Breast epithelium (tissue), 4 donors: ENCODE results near the gene SETD3. TPM values are rescaled to one million over a fixed set of nuclear protein-coding genes. Genes with fewer than 3 reads are reported as not detected.

Experiments used
- DNase-seq, 2 donors: peaks; one replicate each; pipeline ENCODE4 v3.0.0-alpha.2; 2019; ENCODE audit warnings: low spot score in 2 of 2
- H3K27ac ChIP-seq, 2 donors: fragments of 200-600 bp; sonication (generic) in 1 of 2; one replicate each; pipeline ENCODE4 v1.5.1; 2016 to 2019; ENCODE audit warnings: mild to moderate bottlenecking in 1 of 2
- H3K27me3 ChIP-seq, 2 donors: fragments of 200-600 bp; sonication (generic) in 1 of 2; one replicate each; pipeline versions ENCODE4 v1.5.1 to v1.6.0; 2017 to 2019; ENCODE audit warnings: control low read depth in 1 of 2, mild to moderate bottlenecking in 1 of 2
- H3K36me3 ChIP-seq: fragments of 200-600 bp; one replicate; pipeline ENCODE4 v1.5.1; 2019
- H3K4me1 ChIP-seq, 2 donors: fragments of 200-600 bp; sonication (generic); one replicate each; pipeline ENCODE4 v1.5.1; 2016 to 2019; ENCODE audit warnings: control low read depth in 1 of 2
- H3K4me3 ChIP-seq, 3 donors: fragments of 200-600 bp; sonication (generic); 1 replicate in 2 of 3; 2 replicates in 1 of 3; pipeline ENCODE4 v1.5.1; 2016 to 2019; ENCODE audit warnings: mild to moderate bottlenecking in 3 of 3, moderate library complexity in 2 of 3
- H3K9me3 ChIP-seq, 2 donors: fragments of 200-600 bp; sonication (generic) in 1 of 2; one replicate each; pipeline ENCODE4 v1.5.1; 2016 to 2019; ENCODE audit warnings: control low read depth in 1 of 2
- CTCF ChIP-seq, 3 donors: fragments of 450-650 bp; IDR thresholded peaks; one replicate each; pipeline ENCODE4 v1.5.1; 2016 to 2017; ENCODE audit warnings: antibody characterized with exemption in 3 of 3, mild to moderate bottlenecking in 3 of 3, moderate library complexity in 3 of 3
- POLR2A ChIP-seq: fragments of 450-650 bp; IDR thresholded peaks from one replicate; pipeline ENCODE4 v1.6.1; 2016; ENCODE audit warnings: antibody characterized with exemption, mild to moderate bottlenecking, moderate library complexity
- POLR2AphosphoS5 ChIP-seq, 3 donors: sonication (generic); formaldehyde crosslinking; IDR thresholded peaks; one replicate each; pipeline ENCODE4 v1.6.1; 2017; ENCODE audit warnings: antibody characterized with exemption in 3 of 3
- intact Hi-C: fragments of 100-400 bp; cut with DNase I; formaldehyde crosslinking; loops from one replicate; pipeline ENCODE4 v1.15.1; 2023; ENCODE audit warnings: low total_unique reads
- total RNA-seq, 3 donors: library from RNA; depleted of rRNA; stranded (reverse); fragments of >200 nt; gene quantifications; one replicate each; pipeline ENCODE4 v1.1.0, GENCODE V29; 2016

SETD3 gene
- total RNA-seq, 3 donors from 2014 or later: 79.0 to 101 (median 89.9) TPM

- intact Hi-C loops: loop anchor here (10.0 kb wide), 1 partner anchor 1797 kb away; no protein-coding TSS in a partner anchor
- H3K9me3 ChIP-seq: no peaks in the 10 kb centered on the region
These were observed 78.9 kb downstream of the SETD3 start for GRCh38 chr14:99401621-99402284.

GRCh38 chr14:99401211-99401610 is 79.4 kb downstream of the SETD3 start:
- DNase-seq: no peak
- H3K27ac ChIP-seq: no peak overlapping the region
- H3K27me3 ChIP-seq: no peaks in the 10 kb centered on the region
- intact Hi-C loops: loop anchor here (10.0 kb wide), 1 partner anchor 1796 kb away; no protein-coding TSS in a partner anchor
- H3K4me3 ChIP-seq: no peak overlapping the region
- H3K9me3 ChIP-seq: no peaks in the 10 kb centered on the region
- peaks cover 10% of the 10 kb centered on the region for H3K36me3 ChIP-seq
- no peak for TF ChIP-seq CTCF (IDR thresholded peaks at IDR 0.05)
- no peaks in the 10 kb centered on the region for H3K4me1 ChIP-seq

More at GRCh38 chr14:99401621-99402284, 78.9 kb downstream of the SETD3 start:
- Histone ChIP-seq H3K4me3 (no peak overlapping the region), H3K27ac (no peak overlapping the region), H3K27me3 (no peaks in the 10 kb centered on the region), H3K36me3 (peaks cover 10% of the 10 kb centered on the region), H3K4me1 (no peaks in the 10 kb centered on the region)
- no peak for DNase-seq
- TF ChIP-seq CTCF (IDR thresholded peaks at IDR 0.05) (no peak), POLR2AphosphoS5 (IDR thresholded peaks at IDR 0.05) (no peak), POLR2A (no peak)

- no peaks in the 10 kb centered on the region for H3K9me3 ChIP-seq
- DNase-seq: no peak
- H3K4me3 ChIP-seq: no peak overlapping the region
- no peaks in the 10 kb centered on the region for H3K27me3 ChIP-seq
- H3K36me3 ChIP-seq: peaks cover 10% of the 10 kb centered on the region
- TF ChIP-seq POLR2AphosphoS5 (IDR thresholded peaks at IDR 0.05): no peak
- TF ChIP-seq POLR2A: no peak
- no peak for TF ChIP-seq CTCF (IDR thresholded peaks at IDR 0.05)
- no peak overlapping the region for H3K27ac ChIP-seq
- intact Hi-C loops: no loop called here
- H3K4me1 ChIP-seq: no peaks in the 10 kb centered on the region
These were observed 83.0 kb downstream of the SETD3 start for GRCh38 chr14:99397698-99398097.

- Histone ChIP-seq H3K27me3 (no peaks in the 10 kb centered on the region), H3K27ac (no peak overlapping the region), H3K4me3 (no peak overlapping the region), H3K9me3 (no peaks in the 10 kb centered on the region), H3K4me1 (no peaks in the 10 kb centered on the region), H3K36me3 (peaks cover 10% of the 10 kb centered on the region)
- no peak for TF ChIP-seq POLR2AphosphoS5 (IDR thresholded peaks at IDR 0.05)
- TF ChIP-seq POLR2A: no peak
- TF ChIP-seq CTCF (IDR thresholded peaks at IDR 0.05): no peak
- no peak for DNase-seq
- intact Hi-C loops: no loop called here
These were observed 84.6 kb downstream of the SETD3 start for GRCh38 chr14:99395909-99396530.

GRCh38 chr14:99394602-99395156 is 86.0 kb downstream of the SETD3 start:
- Histone ChIP-seq H3K9me3 (no peaks in the 10 kb centered on the region), H3K27me3 (no peaks in the 10 kb centered on the region), H3K4me1 (no peaks in the 10 kb centered on the region), H3K4me3 (no peak overlapping the region), H3K36me3 (peaks cover 10% of the 10 kb centered on the region), H3K27ac (no peak overlapping the region)
- TF ChIP-seq CTCF (IDR thresholded peaks at IDR 0.05): no peak
- no peak for TF ChIP-seq POLR2AphosphoS5 (IDR thresholded peaks at IDR 0.05)
- no peak for TF ChIP-seq POLR2A
- intact Hi-C loops: no loop called here
- no peak for DNase-seq
